Left lung (tissue), 10 donors: ENCODE measurements around the gene SLC45A3. TPM values are rescaled to one million over a fixed set of nuclear protein-coding genes. Genes with fewer than 3 reads are reported as not detected.

ENCODE experiments used
- ATAC-seq: fragments of 200-7000 bp; cut with Tn5 transposase; one replicate; pipeline ENCODE4 v1.9.1; 2020; ENCODE audit warnings: moderate library complexity
- DNase-seq, 4 donors: peaks; one replicate each; pipeline ENCODE4 v3.0.0-alpha.2; 2013 to 2020
- H3K27ac ChIP-seq, 2 donors: fragments of 200-600 bp; sonication (generic) in 1 of 2; one replicate each; pipeline versions ENCODE4 v1.5.0 to v1.8.0; 2020 to 2021
- H3K27me3 ChIP-seq, 2 donors: fragments of 200-600 bp; sonication (generic) in 1 of 2; one replicate each; pipeline versions ENCODE4 v1.5.0 to v1.8.0; 2020 to 2021
- H3K36me3 ChIP-seq, 2 donors: fragments of 200-600 bp; sonication (generic) in 1 of 2; one replicate each; pipeline versions ENCODE4 v1.5.0 to v1.8.0; 2020 to 2021
- H3K4me1 ChIP-seq, 2 donors: fragments of 200-600 bp; one replicate each; pipeline ENCODE4 v1.8.0; 2021
- H3K4me3 ChIP-seq, 2 donors: fragments of 200-600 bp; sonication (generic) in 1 of 2; one replicate each; pipeline versions ENCODE4 v1.5.0 to v1.8.0; 2020 to 2021; ENCODE audit warnings: mild to moderate bottlenecking in 1 of 2
- H3K9me3 ChIP-seq, 2 donors: fragments of 200-600 bp; sonication (generic) in 1 of 2; one replicate each; pipeline versions ENCODE4 v1.5.0 to v1.8.0; 2020 to 2021
- CTCF ChIP-seq, 2 donors: fragments of 200-600 bp; sonication (generic) in 1 of 2; IDR thresholded peaks; one replicate each; pipeline versions ENCODE4 v1.5.0 to v1.8.0; 2021; ENCODE audit warnings: antibody characterized with exemption in 2 of 2
- intact Hi-C, 2 donors: fragments of 100-400 bp; cut with DNase I; formaldehyde crosslinking; loops; one replicate each; pipeline versions ENCODE4 v1.11.2 to v1.14.2; 2022
- polyA plus RNA-seq, 6 donors: library from polyadenylated mRNA; unstranded; fragments of 120-200 nt; gene quantifications; one replicate each; pipeline ENCODE4 v1.2.1, GENCODE V29; 2013; ENCODE audit not compliant: insufficient read length in 6 of 6
- total RNA-seq, 2 donors: library from RNA; stranded (reverse); fragmentation: NEBNext Ultra II Directional; extraction: Animal tissue kit (Norgen Biotek cat#: 25700); gene quantifications; one replicate each; pipeline ENCODE4 v1.2.1, GENCODE V29; 2021
- donor health status: DM: no; HTN: yes; CAD: no.
- donor health status: DM: no; HTN: no; CAD: no.

SLC45A3 gene
- total and polyA plus RNA-seq, 8 donors = 4.1 to 10.7 (median 7.8) TPM

DNA sequence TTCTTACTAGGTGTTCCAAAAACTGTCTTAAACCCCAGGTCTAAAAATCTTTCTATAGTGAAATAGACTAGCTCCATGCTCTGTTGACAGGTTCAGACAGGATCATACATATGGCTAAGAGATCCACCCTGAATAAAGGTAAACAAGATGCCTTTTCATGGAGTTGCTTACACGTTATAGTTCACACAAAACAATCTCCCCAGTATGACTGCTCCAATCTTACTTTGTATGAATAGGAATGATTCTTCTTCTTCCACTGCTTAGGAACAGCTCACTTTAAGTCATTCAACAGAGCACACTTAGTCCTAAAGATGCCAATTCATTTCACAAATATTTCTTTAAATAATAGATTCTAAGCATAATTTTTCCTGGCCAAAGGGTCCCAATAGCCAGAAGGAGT lies 64.5 kb downstream of the SLC45A3 start:
- no peaks in the 10 kb centered on the region for H3K27me3 ChIP-seq
- H3K27ac ChIP-seq = no peak overlapping the region
- intact Hi-C loops = no loop called here
- peaks cover 0 to 6% of the 10 kb centered on the region in 2 donors for H3K4me1 ChIP-seq
- ATAC-seq = no peak
- peaks cover 0 to 91% of the 10 kb centered on the region in 2 donors for H3K36me3 ChIP-seq
- TF ChIP-seq CTCF (IDR thresholded peaks at IDR 0.05) = no peak
- DNase-seq = no peak
- no peak overlapping the region for H3K4me3 ChIP-seq
- H3K9me3 ChIP-seq = no peaks in the 10 kb centered on the region

GRCh38 chr1:205613854-205614412 lies 66.4 kb downstream of the SLC45A3 start:
- Histone ChIP-seq H3K4me3 (no peak overlapping the region), H3K27ac (no peak overlapping the region), H3K27me3 (no peaks in the 10 kb centered on the region), H3K36me3 (peaks cover 0 to 73% of the 10 kb centered on the region in 2 donors), H3K4me1 (peaks cover 5 to 10% of the 10 kb centered on the region in 2 donors), H3K9me3 (no peaks in the 10 kb centered on the region)
- ATAC-seq (no peak), DNase-seq (no peak)
- intact Hi-C loops = no loop called here
- TF ChIP-seq CTCF (IDR thresholded peaks at IDR 0.05) = no peak

DNA sequence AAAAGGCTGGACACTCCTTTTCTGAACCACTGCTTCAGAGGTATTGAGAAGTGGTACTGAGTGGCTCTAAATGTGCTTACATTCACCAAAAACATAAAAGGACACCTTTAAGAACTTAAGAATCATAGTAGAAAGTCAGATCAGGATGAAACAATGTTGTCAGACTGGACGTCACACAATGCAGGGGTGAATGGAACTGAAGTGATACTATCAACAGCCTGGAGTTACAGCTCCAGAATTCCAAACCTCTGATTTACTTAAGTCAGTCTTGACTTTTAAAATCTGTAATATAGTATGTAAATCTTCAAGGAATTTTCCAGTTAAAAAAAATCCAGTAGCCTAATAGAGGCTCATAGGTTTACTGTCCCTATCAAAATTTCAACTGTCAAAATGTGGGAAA lies 67.8 kb downstream of the SLC45A3 start:
- Histone ChIP-seq H3K4me3 (no peak overlapping the region), H3K27ac (no peak overlapping the region), H3K9me3 (no peaks in the 10 kb centered on the region), H3K4me1 (peaks cover 5 to 10% of the 10 kb centered on the region in 2 donors), H3K27me3 (no peaks in the 10 kb centered on the region), H3K36me3 (peaks cover 0 to 60% of the 10 kb centered on the region in 2 donors)
- ATAC-seq = no peak
- TF ChIP-seq CTCF (IDR thresholded peaks at IDR 0.05) = no peak
- intact Hi-C loops = no loop called here
- no peak for DNase-seq

DNA sequence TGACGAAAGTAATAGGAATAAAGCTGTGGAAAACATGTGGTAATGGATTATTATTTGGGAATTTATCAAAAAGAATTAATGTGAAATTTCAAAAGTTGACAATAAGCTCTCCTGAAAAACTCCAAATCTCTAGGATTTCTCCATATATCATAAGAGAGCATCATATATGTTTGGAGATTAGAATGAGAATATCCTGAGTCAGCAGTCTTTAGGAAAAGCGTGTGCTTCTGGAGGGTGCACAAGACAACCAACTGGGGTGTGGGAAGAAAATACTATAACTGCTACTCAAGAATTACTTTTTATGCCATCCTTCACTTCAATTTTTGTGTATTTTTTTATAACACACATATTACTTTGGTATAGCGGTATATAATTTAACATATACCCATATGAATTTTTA lies 68.2 kb downstream of the SLC45A3 start:
- H3K36me3 ChIP-seq = peaks cover 0 to 55% of the 10 kb centered on the region in 2 donors
- no peak overlapping the region for H3K4me3 ChIP-seq
- no peak for DNase-seq
- intact Hi-C loops = no loop called here
- peaks cover 5 to 10% of the 10 kb centered on the region in 2 donors for H3K4me1 ChIP-seq
- no peaks in the 10 kb centered on the region for H3K9me3 ChIP-seq
- no peak for ATAC-seq
- H3K27me3 ChIP-seq = no peaks in the 10 kb centered on the region
- no peak for TF ChIP-seq CTCF (IDR thresholded peaks at IDR 0.05)
- no peak overlapping the region for H3K27ac ChIP-seq

- intact Hi-C loops = no loop called here
- Histone ChIP-seq H3K4me1 (peaks cover 5 to 10% of the 10 kb centered on the region in 2 donors), H3K27ac (no peak overlapping the region), H3K36me3 (peaks cover 0 to 47% of the 10 kb centered on the region in 2 donors), H3K9me3 (no peaks in the 10 kb centered on the region), H3K4me3 (no peak overlapping the region), H3K27me3 (no peaks in the 10 kb centered on the region)
- DNase-seq (no peak), ATAC-seq (peak; percentile 25)
- TF ChIP-seq CTCF (IDR thresholded peaks at IDR 0.05) = no peak
These were observed 69.3 kb downstream of the SLC45A3 start for GRCh38 chr1:205610901-205611466.
